GM12878 (cell line): Measurements from ENCODE around the gene TIAM1. TPM values are rescaled to one million over a fixed set of nuclear protein-coding genes. Genes with fewer than 3 reads are reported as not detected.

Source experiments
- ATF2 ChIP-seq: IDR thresholded peaks from 2 replicates; pipeline ENCODE4 v1.6.1; 2012; ENCODE audit warnings: low read length, inconsistent platforms
- BCLAF1 ChIP-seq: fragments of 450-650 bp; IDR thresholded peaks from 2 replicates; pipeline ENCODE4 v1.6.1; 2017; ENCODE audit warnings: antibody characterized with exemption, mild to moderate bottlenecking, moderate library complexity
- BHLHE40 ChIP-seq, 2 experiments: fragments of 450-650 bp in 1 of 2; IDR thresholded peaks; 2 replicates each; pipeline ENCODE4 v1.6.1; 2011 to 2017; ENCODE audit warnings: low read depth in 2 of 2, borderline replicate concordance in 1 of 2, improper control_type of control experiment in 1 of 2, low read length in 1 of 2, mild to moderate bottlenecking in 1 of 2
- CHD2 ChIP-seq: IDR thresholded peaks from 2 replicates; pipeline ENCODE4 v1.6.1; 2011; ENCODE audit warnings: low read depth, low read length, improper control_type of control experiment, borderline replicate concordance
- CREB1 ChIP-seq: IDR thresholded peaks from 2 replicates; pipeline ENCODE4 v1.6.1; 2012; ENCODE audit warnings: low read depth, mild to moderate bottlenecking, inconsistent platforms
- EED ChIP-seq: sonication (generic); IDR thresholded peaks from 2 replicates; pipeline ENCODE4 v1.6.1; 2016; ENCODE audit warnings: antibody characterized with exemption, low read depth
- ELK1 ChIP-seq: IDR thresholded peaks from 2 replicates; pipeline ENCODE4 v1.6.1; 2012; ENCODE audit warnings: low read depth, low read length, improper control_type of control experiment
- JUNB ChIP-seq: IDR thresholded peaks from 2 replicates; pipeline ENCODE4 v1.6.1; 2016; ENCODE audit warnings: antibody characterized with exemption, mild to moderate bottlenecking
- MEF2B ChIP-seq: fragments of 450-650 bp; IDR thresholded peaks from 2 replicates; pipeline ENCODE4 v1.6.1; 2018; ENCODE audit warnings: mild to moderate bottlenecking, moderate library complexity; ENCODE audit not compliant: partially characterized antibody, poor library complexity, severe bottlenecking
- MXI1 ChIP-seq: fragments of 150-350 bp; IDR thresholded peaks from 2 replicates; pipeline ENCODE4 v1.6.1; 2011; ENCODE audit warnings: low read depth, mild to moderate bottlenecking, inconsistent platforms, low read length, improper control_type of control experiment
- MYC ChIP-seq: IDR thresholded peaks from 2 replicates; pipeline ENCODE4 v1.6.1; 2011; ENCODE audit warnings: mild to moderate bottlenecking, low read length, moderate library complexity, inconsistent platforms; ENCODE audit not compliant: insufficient read depth, insufficient replicate concordance, insufficient read length, severe bottlenecking
- NR2C1 ChIP-seq: fragments of 450-650 bp; IDR thresholded peaks from 2 replicates; pipeline ENCODE4 v1.6.1; 2017; ENCODE audit warnings: antibody characterized with exemption, mild to moderate bottlenecking, moderate library complexity
- RELA ChIP-seq: fragments of 450-650 bp; IDR thresholded peaks from 2 replicates; pipeline ENCODE4 v1.8.0; 2014; ENCODE audit warnings: borderline replicate concordance; ENCODE audit not compliant: partially characterized antibody
- SMAD1 ChIP-seq: fragments of 450-650 bp; IDR thresholded peaks from 2 replicates; pipeline ENCODE4 v1.6.1; 2018; ENCODE audit warnings: mild to moderate bottlenecking, low read depth; ENCODE audit not compliant: partially characterized antibody
- SUZ12 ChIP-seq: fragments of 200-600 bp; sonication (generic); IDR thresholded peaks from one replicate; pipeline ENCODE4 v1.6.1; 2018; ENCODE audit warnings: antibody characterized with exemption, mild to moderate bottlenecking; ENCODE audit not compliant: unreplicated experiment
- TCF7 ChIP-seq: IDR thresholded peaks from 2 replicates; pipeline ENCODE4 v1.6.1; 2014; ENCODE audit warnings: antibody characterized with exemption, borderline replicate concordance
- polyA plus RNA-seq, 11 experiments: library from polyadenylated mRNA; depleted of rRNA in 4 of 11; unstranded in 6 of 11; stranded (reverse) in 5 of 11; fragments of >200 nt; fragmentation: Nextera tagmentation in 4 of 11; fragmentation: Illumina TruSeq in 1 of 11; extraction: Ambion mirVana in 4 of 11; extraction: Trizol in 1 of 11; gene quantifications; 1 replicate in 1 of 11; 2 replicates in 10 of 11; pipeline versions ENCODE4 v1.2.1 to v1.2.3, GENCODE V29; 2011 to 2016; ENCODE audit warnings: inconsistent platforms in 2 of 11, missing spikeins in 2 of 11, low read depth in 1 of 11
- total RNA-seq, 4 experiments: library from RNA; depleted of rRNA in 3 of 4; stranded (reverse); fragments of >200 nt in 3 of 4; fragmentation: Illumina TruSeq in 1 of 4; extraction: Trizol in 1 of 4; gene quantifications; 2 replicates each; pipeline versions ENCODE4 v1.2.1 to v1.2.3, GENCODE V29; 2013 to 2021
- TF ChIP-seq, protein P1 (sequence below): fragments of 450-650 bp; IDR thresholded peaks from 2 replicates; pipeline ENCODE4 v1.6.1; 2017; ENCODE audit warnings: mild to moderate bottlenecking, low read depth, inconsistent platforms; ENCODE audit not compliant: poor library complexity, severe bottlenecking
- TF ChIP-seq, protein P2 (sequence below): fragments of 450-650 bp; IDR thresholded peaks from 2 replicates; pipeline ENCODE4 v1.6.1; 2017; ENCODE audit warnings: borderline replicate concordance

TIAM1 gene
- total and polyA plus RNA-seq, 10 of the 15 experiments (the other 5 are each of a cell fraction or from before 2014, with no cell fraction given): 0.31 to 35.9 (median 0.78) TPM

DNA sequence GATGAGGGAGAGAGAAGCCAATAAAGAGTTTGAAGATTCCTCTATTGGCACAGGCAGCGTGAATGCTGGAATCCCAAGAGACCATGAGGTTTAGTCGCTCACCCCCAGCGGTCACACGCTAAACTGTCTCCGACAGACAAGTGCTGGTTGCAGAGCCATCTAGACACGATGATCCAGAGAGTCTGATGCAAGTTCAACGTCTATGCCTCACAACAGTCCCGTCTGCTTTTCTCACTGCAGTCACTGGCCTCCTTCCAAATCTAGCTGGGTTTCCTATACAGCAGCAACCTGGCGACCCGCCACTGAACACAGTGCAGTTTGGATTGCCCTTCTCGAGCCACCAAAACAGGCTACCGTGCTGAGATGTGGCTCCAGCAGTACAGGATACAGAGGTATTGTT is 207.2 kb downstream of the TIAM1 start (continued):
- TF ChIP-seq MXI1: no peak
- no peak for TF ChIP-seq SUZ12
- no peak for TF ChIP-seq ATF2
- no peak for TF ChIP-seq EED
- TF ChIP-seq NR2C1: no peak
- TF ChIP-seq CREB1: no peak
- no peak for TF ChIP-seq SMAD1
- TF ChIP-seq BCLAF1: no peak
- no peak for TF ChIP-seq MYC
- TF ChIP-seq JUNB: no peak
- TF ChIP-seq, protein P1, sequence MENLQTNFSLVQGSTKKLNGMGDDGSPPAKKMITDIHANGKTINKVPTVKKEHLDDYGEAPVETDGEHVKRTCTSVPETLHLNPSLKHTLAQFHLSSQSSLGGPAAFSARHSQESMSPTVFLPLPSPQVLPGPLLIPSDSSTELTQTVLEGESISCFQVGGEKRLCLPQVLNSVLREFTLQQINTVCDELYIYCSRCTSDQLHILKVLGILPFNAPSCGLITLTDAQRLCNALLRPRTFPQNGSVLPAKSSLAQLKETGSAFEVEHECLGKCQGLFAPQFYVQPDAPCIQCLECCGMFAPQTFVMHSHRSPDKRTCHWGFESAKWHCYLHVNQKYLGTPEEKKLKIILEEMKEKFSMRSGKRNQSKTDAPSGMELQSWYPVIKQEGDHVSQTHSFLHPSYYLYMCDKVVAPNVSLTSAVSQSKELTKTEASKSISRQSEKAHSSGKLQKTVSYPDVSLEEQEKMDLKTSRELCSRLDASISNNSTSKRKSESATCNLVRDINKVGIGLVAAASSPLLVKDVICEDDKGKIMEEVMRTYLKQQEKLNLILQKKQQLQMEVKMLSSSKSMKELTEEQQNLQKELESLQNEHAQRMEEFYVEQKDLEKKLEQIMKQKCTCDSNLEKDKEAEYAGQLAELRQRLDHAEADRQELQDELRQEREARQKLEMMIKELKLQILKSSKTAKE: no peak
- no peak for TF ChIP-seq ELK1
- no peak for TF ChIP-seq TCF7
- peak; percentile 96 for TF ChIP-seq MEF2B
- TF ChIP-seq CHD2: no peak
- TF ChIP-seq, protein P2, sequence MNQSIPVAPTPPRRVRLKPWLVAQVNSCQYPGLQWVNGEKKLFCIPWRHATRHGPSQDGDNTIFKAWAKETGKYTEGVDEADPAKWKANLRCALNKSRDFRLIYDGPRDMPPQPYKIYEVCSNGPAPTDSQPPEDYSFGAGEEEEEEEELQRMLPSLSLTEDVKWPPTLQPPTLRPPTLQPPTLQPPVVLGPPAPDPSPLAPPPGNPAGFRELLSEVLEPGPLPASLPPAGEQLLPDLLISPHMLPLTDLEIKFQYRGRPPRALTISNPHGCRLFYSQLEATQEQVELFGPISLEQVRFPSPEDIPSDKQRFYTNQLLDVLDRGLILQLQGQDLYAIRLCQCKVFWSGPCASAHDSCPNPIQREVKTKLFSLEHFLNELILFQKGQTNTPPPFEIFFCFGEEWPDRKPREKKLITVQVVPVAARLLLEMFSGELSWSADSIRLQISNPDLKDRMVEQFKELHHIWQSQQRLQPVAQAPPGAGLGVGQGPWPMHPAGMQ: no peak
- TF ChIP-seq BHLHE40 (IDR thresholded peaks at IDR 0.05; ENCODE audit: borderline replicate concordance in 1 of 2, low read depth in 2 of 2, low read length in 1 of 2): peak in 1 of 2 experiments; percentile 21; a peak in 1 of 4 replicates
- no peak for TF ChIP-seq RELA
